Glomerular endothelial cell (primary cell): Measurements from ENCODE around the gene SIDT2. TPM values are rescaled to one million over a fixed set of nuclear protein-coding genes. Genes with fewer than 3 reads are reported as not detected.
"Not testable (repeated sequence)": the region's sequence is repeated elsewhere in the genome, so short reads cannot be mapped to it uniquely, and the experiment has no call there.

Experiments
- DNase-seq: peaks from one replicate; pipeline ENCODE4 v3.0.0-alpha.2; 2011; ENCODE audit warnings: low read depth, low spot score; ENCODE audit errors: extremely low read depth
- total RNA-seq: library from RNA; depleted of rRNA; stranded (reverse); fragments of >200 nt; gene quantifications from 2 replicates; pipeline ENCODE4 v1.2.3, GENCODE V29; 2015

Gene SIDT2
- total RNA-seq, 1 donor from 2014 or later = 21.5 TPM

DNA sequence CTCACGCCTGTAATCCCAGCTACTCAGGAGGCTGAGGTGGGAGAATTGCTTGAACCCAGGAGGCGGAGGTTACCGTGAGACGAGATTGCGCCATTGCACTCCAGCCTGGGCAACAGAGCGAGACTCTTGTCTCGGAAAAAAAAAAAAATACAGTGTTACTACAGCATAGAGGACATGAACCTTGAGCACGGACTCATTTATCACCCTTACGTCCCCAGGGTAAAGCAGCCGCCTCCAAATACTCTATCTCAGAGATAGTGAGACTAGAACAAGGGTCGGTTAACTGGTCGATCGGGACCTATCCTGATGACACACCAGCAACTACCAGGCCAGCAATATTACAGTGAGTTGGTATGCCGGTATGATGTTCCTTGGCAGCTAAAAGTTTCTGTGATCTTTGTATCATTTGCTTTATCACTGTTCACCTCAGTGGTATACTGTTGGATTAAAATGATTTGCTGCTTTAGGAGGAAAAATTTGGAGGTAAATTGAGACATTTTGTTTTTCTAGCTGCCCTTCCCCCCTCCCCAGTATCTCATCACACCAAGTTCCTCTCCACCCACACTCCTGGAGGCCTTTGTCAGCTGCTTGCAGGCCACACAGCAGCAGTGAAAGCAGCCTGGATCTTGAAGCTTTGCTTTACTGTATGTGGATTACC lies 7.0 kb upstream of the SIDT2 start:
- no peak for DNase-seq

DNA sequence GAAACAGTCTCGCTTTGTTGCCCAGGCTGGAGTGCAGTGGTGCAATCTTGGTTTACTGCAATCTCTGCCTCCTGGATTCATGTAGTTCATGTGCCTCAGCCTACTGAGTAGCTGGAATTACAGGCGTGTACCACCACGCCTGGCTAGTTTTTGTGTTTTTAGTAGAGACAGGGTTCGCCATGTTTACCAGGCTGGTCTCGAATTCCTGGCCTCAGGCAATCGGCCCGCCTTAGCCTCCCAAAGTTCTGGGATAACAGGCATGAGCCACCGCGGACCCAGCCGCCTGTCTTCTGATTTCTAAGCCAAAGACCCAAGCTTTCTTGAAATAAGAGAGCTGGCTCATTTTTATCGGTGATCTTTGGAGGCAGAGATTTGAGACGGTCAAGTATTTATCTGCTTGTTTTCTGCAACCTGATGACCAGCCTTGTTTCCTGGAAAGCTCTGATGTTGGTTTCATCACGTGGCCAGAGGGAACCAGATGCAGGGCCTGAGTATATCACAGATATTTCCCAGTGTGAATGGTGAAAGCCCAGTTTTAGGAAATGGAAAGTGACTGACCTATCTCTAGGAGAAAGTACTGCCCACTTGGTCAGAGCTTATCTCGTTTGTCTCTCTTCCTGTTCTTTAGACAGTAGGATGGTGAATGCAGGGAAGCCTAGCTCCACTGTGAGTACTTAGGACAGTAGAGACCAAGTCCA lies 5.7 kb upstream of the SIDT2 start:
- peak; percentile 23 for DNase-seq

DNA sequence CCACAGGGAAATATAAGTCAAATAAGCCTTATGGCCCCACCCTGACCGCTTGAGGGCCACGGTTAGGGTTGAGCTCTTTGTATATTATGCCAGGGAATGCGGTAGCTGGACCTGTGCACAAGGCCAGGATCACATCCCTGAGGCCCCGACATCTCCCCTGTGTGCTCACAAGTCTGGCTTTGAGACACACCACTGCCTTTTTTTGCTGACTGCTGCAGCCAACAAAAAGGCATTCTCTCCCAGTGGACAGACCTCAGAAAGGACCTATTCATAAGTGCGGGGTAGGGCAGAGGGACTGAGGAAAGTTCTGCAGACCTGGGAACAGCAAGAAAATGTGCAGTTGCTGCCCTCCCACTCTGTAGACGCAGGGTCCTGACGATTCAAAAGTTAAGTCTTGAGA lies 3.4 kb upstream of the SIDT2 start:
- no peak for DNase-seq

DNA sequence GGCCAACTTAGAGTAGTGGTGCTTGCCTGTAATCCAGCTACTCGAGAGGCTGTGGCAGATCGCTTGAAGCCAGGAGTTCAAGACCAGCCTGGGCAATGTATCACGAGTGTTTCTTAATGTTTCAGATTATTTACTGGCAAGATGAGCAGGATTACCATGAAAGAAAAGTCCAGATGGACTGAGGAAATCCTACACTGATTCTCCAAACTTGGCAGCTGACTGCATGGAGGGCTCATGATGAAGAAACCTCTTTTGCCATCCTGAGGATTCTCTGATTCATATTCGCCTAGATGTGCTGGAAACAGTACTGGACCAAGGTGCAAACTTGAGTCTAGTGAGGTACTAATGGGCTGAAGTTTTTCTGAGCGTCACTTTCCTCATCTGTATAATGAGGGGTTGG lies 2.8 kb upstream of the SIDT2 start:
- no peak for DNase-seq

DNA sequence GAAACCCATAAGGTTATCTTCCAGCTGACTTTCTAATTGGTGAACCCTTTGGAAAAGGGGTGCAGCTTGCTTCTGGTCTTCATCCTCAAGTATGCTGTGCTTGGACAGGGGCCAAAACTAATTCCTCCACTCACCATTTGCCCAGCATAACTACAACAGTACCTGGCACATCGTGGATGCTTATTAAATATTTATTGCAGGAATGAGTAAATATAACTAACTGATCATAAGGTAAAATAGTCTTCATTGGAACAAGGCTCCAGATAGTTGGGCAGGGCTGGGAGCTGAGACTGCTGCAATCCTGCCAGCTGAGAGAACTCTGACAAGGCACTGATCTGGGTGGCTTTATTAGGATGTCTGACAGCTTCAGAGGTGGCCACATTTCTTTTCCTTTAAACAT lies 2.4 kb upstream of the SIDT2 start:
- no peak for DNase-seq

DNA sequence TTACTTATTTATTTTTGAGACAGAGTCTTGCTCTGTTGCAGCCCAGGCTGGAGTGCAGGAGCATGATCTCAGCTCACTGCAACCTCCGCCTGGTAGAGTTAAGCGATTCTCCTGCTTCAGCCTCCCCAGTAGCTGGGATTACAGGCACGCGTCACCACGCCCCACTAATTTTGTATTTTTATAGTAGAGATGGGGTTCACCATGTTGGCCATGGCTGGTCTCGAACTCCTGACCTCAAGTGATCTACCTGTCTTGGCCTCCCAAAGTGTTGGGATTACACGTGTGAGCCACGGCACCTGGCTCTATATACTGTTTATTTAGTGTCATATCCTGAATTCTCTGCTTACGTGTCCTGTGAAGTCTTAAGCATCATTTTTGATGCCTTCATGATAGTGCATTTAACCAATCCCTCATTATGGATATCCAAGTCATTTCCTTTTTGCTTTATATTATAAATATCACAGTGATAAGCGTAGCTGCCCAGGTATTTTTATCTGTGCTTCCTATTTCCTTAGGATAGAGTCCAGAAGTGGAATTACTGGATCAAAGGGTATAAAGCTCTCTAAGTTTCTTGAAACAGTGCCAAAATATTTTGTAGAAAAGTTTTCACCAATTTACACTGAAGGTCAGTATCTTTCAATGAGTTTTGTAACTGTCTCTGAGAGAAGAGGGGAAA lies 871 bp upstream of the SIDT2 start:
- DNase-seq = no peak

DNA sequence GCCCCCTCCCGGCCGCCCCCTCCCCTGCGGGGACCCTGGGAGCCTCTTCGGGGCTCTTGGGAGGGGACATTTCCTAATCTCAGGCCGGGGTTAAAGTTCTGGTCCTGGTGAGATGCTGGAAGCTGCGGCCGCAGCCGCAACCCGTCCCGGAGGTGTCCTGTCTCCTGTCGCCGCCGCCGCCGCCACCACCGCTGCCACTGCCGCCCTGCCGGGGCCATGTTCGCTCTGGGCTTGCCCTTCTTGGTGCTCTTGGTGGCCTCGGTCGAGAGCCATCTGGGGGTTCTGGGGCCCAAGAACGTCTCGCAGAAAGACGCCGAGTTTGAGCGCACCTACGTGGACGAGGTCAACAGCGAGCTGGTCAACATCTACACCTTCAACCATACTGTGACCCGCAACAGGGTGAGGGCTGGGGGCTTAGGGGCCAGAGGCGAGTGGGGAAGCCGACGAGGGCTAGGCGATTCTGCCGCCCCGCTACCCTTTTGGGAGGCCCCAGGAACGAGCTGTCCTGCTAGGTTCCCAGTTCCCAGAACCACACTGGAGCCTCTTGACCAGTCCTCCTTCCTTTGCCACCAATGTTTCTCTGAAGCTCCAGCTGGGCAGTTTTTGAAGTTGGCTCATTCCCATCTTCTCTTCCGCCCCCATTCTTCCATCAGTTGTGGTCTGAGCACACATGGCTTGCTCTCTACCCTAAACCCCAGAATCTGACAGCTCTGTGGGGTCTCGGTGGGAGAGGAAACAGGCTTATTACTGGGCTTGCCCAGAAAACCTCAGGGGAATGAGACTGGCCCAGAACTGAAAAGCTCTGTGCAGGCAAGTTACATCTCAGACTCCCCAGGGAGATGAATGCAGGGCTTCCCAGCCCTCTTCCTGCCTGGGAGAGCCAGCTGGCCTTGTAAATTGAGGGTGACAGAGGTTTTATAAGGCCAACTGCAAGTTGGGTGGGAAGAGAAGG lies 781 bp downstream of the SIDT2 start:
- no peak for DNase-seq

DNA sequence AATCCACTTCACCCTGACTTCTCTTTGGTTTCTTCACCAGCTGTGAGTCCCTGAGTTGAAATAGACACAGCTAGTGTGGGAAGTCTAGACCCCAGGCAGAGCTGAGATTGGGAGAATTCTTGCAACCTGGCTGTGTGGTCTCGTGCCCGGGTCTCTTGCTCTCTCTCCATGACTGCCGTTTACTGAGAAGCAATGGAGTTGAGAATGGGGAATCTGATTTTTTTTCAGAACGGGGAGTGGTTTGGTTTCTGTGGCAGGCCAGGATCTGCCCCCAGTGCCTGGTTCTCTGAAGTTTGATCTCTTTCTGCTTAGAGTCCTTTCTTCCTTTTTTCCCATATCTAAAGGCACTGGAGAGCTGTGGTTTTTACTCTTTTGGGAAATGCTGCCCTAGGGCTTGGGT lies 1.5 kb downstream of the SIDT2 start:
- DNase-seq = no peak

DNA sequence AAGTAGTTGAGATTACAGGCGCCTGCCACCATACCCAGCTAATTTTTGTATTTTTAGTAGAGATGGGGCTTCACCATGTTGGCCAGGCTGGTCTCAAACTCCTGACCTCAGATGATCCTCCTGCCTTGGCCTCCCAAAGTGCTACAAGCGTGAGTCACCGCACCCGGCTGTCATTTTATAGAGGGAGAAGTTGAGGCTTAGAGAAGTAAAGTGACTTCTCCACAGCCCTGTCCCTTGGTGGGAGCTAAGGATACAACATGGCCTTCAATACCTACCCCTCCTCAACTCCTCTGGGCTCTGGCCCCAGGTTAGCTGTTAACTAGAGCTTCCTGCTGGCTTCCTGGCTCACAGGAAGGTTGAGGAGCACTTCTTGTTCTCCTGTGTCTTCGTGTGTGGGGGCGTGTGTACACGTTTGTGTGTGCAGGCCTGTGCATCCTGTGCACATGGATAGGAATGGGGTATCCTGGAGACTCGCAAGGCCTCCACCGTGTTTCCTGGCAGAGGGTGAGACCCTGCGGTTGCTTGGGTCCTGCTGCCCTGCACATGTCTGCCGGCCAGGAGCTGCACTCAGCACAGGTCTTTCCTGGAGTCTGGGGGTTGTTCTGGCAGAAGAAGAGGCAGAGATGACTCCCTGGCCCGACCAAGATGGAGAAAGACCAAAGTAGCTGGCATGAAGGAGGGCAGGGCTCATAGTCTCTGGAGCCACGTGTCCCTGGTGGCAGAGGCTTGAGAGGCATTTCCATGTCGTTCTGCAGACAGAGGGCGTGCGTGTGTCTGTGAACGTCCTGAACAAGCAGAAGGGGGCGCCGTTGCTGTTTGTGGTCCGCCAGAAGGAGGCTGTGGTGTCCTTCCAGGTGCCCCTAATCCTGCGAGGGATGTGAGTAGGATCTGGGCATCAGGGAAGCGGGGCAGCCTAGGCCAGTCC lies 2.4 kb downstream of the SIDT2 start:
- DNase-seq = no peak

DNA sequence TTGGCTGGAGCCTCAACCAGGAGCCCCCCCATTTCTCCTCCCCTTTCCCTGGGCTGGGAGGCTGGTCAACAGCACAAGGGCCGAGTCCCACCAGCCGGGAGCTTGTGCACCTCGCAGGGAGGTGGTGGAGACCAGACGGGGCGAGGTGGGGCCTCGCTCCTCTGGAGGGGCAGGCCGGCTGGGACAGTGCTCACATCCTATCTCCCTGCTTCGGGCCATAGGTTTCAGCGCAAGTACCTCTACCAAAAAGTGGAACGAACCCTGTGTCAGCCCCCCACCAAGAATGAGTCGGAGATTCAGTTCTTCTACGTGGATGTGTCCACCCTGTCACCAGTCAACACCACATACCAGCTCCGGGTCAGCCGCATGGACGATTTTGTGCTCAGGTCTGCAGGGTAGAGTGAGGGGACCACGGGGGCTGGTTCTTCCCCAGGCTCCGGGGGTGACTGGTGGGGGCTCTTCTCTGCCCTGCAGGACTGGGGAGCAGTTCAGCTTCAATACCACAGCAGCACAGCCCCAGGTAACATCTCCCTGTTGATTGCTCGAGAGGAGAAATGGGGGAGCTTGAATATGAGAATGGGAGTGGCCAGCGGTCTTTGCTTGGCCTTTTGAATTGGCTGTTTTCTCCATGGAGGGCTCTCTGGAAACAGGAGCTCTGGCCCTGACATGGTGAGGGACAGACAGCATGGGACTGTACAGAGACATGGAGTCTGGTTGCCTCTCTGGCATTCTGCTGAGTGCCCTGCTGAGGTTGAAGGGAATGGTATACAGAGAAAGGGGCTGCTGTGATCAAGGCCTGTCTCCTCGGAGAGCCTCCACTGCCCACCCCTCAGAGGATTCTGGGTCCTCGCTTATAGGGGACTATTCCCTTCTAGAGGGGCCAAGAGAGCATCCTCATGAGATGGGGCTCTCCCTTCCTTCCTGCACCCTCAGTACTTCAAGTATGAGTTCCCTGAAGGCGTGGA lies 3.3 kb downstream of the SIDT2 start:
- DNase-seq = no peak

DNA sequence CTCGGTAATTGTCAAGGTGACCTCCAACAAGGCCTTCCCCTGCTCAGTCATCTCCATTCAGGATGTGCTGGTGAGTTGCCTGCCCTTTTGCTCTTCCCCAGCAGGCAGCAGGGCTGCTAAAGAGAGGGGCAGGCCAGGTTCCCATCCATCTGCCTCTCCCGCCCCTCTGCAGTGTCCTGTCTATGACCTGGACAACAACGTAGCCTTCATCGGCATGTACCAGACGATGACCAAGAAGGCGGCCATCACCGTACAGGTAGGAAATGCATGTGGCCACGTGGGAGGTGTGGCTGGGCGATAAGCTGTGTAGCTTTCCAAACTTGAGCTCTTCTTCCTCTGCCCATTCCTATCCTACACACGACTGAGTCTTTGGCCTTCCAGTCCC lies 4.0 kb downstream of the SIDT2 start:
- no peak for DNase-seq

DNA sequence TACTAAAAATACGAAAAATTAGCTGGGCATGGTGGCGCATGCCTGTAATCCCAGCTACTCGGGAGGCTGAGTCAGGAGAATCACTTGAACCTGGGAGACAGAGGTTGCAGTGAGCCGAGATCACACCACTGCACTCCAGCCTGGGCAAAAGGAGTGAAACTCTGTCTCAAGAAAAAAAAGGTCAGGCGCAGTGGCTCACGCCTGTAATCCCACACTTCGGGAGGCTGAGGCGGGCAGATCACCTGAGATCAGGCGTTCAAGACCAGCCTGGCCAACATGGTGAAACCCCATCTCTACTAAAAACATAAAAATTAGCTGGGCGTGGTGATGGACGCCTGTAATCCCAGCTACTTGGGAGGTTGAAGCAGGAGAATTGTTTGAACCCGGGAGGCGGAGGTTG lies 4.6 kb downstream of the SIDT2 start:
- DNase-seq = not testable (repeated sequence)

DNA sequence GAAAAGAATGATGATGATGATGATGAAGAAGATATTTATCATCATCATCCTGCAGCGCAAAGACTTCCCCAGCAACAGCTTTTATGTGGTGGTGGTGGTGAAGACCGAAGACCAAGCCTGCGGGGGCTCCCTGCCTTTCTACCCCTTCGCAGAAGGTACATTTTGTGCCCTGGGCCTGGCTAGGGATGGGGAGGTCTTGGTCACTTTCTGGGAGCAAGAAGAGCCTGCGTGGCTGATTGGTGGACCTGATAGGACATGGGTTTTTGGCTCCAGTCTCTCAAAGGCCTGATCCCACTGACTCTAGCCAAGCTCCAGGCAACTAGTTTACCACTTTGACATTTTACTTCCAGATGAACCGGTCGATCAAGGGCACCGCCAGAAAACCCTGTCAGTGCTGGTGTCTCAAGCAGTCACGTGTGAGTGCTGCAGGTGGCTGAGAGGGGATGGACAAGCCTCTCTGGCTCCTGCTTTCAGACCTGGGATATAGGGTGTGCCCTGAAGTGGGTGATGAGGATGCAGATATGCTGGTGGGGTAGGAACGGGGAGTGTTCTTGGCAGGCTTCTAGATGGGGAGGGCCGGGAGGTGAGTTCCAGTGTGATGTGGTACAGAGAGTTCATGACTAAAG lies 5.3 kb downstream of the SIDT2 start:
- DNase-seq = no peak

DNA sequence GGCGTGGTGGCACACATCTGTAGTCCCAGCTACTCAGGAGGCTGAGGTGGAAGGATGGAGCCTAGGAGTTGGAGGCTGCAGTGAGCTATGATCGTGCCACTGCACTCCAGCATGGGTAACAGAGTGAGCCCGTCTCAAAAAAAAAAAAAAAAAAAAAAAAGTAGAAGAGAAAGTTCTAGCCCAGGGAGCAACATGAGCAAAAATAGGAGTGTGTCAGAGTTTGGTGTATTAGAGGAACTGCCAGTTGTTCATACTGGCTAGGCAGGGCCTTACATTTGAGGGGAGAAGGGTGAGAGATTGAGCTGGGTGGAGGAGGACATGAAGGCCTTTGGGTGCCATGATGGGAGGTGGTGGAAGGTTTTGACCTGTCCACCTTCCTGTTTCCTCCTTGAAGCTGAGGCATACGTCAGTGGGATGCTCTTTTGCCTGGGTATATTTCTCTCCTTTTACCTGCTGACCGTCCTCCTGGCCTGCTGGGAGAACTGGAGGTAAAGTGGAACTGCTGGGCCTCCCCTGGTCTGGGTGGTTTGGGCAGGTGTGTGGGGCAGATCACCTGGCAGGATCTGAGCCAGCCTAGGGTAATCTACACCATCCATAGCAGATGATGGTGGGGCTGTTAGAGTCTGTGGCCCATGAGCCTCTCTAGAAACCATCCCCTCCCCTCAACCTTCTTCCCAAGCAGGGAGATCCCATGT lies 7.3 kb downstream of the SIDT2 start:
- no peak for DNase-seq

DNA sequence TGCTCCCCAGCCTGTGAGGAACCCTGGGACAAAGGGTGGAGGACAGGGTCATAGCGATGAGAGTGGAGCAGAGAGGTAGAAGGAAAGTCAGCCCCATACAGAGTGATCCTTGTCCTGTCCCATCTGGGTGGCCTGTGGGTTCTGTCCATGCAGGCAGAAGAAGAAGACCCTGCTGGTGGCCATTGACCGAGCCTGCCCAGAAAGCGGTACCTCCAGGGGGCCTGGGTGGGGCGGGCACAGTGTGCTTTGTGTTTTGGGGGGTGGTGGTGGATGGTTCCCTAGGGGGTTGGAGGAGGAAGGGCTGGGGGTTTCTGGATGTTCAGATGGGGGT lies 7.9 kb downstream of the SIDT2 start:
- DNase-seq = no peak

DNA sequence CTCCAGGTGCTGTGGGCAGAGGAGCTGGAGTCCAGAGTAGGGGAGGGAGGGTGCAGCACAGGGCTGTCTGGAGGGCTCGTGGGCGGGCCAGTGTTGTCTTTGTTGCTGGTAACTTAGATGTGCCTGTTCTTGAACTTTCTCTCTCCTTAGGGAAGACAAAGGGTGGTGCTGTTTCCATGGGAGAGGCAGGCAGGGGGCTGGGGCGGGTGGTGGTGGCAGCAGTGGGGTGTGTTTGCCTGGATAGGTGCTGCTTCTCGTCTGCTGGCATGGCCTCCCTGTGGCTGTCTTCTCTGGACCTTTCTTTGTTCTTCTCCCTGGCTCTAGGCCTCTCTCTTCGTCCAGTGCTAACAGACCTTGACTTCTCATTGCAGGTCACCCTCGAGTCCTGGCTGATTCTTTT lies 8.5 kb downstream of the SIDT2 start:
- no peak for DNase-seq

DNA sequence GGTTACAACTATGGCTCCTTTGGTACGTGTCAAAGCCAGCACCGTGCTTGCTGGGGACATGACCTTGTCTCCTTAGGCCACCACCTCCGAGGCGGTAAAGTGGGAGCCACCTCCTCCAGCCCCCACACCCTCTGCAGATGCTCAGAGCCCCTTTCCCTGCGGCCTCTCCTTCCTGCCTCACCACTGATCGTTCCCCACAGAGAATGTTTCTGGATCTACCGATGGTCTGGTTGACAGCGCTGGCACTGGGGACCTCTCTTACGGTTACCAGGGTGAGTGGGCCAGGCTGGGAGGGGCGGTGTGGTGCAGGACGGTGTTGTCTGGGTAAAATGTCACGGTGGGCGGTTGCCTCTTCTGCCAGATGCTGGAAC lies 8.9 kb downstream of the SIDT2 start:
- DNase-seq = no peak
